Peyer's patch (tissue), 4 donors: ENCODE measurements around the gene MEFV.

ENCODE experiments used
- POLR2A ChIP-seq, 2 donors: fragments of 450-650 bp; IDR thresholded peaks; one replicate each; pipeline ENCODE4 v1.5.1; 2017; ENCODE audit warnings: antibody characterized with exemption in 2 of 2, mild to moderate bottlenecking in 2 of 2, moderate library complexity in 2 of 2
- TF ChIP-seq, protein P1 (sequence below), 6 experiments: fragments of 450-650 bp in 4 of 6; fragments of 200-600 bp in 2 of 6; sonication (generic) in 1 of 6; IDR thresholded peaks; one replicate each; pipeline ENCODE4 v1.5.1; 2017 to 2019; ENCODE audit warnings: antibody characterized with exemption in 6 of 6, mild to moderate bottlenecking in 3 of 6, moderate library complexity in 1 of 6

DNA sequence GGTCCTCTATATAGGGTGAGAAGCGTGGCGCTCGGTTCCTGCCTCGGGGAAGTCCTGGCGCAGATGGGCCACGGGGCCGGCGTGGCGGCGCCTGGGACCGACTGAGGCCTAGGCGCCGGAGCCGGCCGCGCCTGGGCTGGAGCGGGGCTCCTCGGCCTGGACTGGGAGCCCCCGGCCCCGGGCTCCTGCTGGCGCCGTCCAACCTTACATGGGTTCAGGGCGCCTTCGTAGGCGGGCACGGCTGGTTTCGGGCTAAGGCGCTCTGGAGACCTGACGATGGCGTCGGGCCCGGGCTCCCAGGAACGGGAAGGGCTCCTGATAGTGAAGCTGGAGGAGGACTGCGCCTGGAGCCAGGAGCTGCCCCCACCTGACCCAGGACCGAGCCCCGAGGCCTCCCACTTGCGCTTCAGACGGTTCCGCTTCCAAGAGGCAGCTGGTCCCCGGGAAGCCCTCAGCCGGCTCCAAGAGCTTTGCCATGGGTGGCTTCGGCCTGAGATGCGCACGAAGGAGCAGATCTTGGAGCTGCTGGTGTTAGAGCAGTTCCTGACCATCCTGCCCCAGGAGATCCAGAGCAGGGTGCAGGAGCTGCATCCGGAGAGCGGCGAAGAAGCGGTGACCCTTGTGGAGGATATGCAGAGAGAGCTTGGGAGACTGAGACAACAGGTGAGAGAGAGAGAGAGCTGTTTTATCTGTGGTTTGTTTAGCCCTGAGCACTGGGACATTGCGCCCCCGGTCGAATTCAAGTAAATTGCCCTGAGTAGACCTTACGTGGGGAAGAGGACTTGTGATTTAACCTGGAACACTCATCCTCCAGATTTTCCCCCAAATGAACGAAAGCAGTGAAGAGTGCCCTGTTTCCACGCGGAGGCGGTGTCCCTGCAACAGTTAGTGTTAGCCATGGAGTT lies 27.4 kb upstream of the MEFV start:
- TF ChIP-seq, protein P1, sequence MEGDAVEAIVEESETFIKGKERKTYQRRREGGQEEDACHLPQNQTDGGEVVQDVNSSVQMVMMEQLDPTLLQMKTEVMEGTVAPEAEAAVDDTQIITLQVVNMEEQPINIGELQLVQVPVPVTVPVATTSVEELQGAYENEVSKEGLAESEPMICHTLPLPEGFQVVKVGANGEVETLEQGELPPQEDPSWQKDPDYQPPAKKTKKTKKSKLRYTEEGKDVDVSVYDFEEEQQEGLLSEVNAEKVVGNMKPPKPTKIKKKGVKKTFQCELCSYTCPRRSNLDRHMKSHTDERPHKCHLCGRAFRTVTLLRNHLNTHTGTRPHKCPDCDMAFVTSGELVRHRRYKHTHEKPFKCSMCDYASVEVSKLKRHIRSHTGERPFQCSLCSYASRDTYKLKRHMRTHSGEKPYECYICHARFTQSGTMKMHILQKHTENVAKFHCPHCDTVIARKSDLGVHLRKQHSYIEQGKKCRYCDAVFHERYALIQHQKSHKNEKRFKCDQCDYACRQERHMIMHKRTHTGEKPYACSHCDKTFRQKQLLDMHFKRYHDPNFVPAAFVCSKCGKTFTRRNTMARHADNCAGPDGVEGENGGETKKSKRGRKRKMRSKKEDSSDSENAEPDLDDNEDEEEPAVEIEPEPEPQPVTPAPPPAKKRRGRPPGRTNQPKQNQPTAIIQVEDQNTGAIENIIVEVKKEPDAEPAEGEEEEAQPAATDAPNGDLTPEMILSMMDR (IDR thresholded peaks at IDR 0.05), result no peak
- TF ChIP-seq POLR2A (IDR thresholded peaks at IDR 0.05), result no peak
